ENCODE data around the gene GAB1. TPM values are rescaled to one million over a fixed set of nuclear protein-coding genes. Genes with fewer than 3 reads are reported as not detected.

Gene GAB1
- total and polyA plus RNA-seq, 2 of the 8 experiments (the other 6 are each of a cell fraction or from before 2014, with no cell fraction given), result 6.8 to 21.3 TPM

DNA sequence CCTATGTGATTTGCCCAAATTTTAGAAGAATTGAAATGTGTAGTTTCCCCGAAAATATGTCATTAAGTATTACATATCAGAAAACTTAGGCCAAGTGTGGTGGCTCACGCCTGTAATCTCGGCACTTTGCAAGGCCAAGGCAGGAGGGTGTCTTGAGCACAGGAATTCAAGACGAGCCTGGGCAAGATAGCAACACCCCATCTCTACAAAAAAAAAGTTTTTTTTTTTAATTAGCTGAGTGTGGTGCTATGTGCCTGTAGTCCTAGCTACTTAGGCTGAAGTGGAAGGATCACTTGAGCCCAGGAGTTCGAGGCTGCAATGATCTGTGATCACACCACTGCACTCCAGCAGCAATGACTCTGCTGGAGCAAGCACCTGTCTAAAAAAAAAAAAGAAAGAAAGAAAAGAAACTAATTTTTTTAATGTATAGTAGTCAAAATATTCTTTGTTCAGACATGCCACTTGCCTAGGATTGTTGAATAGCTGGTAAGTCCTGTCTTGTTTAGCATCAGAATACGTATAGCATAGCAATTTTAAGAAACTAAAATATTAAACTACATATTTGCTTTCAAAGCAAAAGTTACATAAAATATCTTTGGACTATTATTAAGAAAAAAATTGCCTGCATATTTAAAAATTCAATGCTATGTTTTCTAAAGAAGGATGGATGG is 40.1 kb upstream of the GAB1 start:
- no peak overlapping the region for H3K4me3 ChIP-seq (ENCODE audit: extremely low read depth in 1 of 4, insufficient read depth in 2 of 4, low read depth in 3 of 4, low read length in 4 of 4)
- no peaks in the 10 kb centered on the region for H4K20me1 ChIP-seq (replicated peaks in 1 of 2; ENCODE audit: control insufficient read depth in 1 of 2, insufficient read depth in 2 of 2, low read length in 2 of 2)
- no peak overlapping the region for H2BK5ac ChIP-seq (ENCODE audit: low read depth, low read length)
- no peak overlapping the region for H3K23ac ChIP-seq (ENCODE audit: insufficient read length)
- H3K27ac ChIP-seq (ENCODE audit: low read depth, low read length), result no peak overlapping the region
- H2BK20ac ChIP-seq (ENCODE audit: low read length), result no peak overlapping the region
- H3K36me3 ChIP-seq (ENCODE audit: control insufficient read depth in 2 of 4, insufficient read depth in 4 of 4, low read length in 3 of 4), result no peaks in the 10 kb centered on the region
- H2AFZ ChIP-seq (ENCODE audit: low read length), result no peak overlapping the region
- no peaks in the 10 kb centered on the region for H3K4me1 ChIP-seq (replicated peaks in 1 of 4; ENCODE audit: control insufficient read depth in 3 of 4, insufficient read depth in 4 of 4, low read length in 3 of 4)
- no peaks in the 10 kb centered on the region for H3K27me3 ChIP-seq (replicated peaks in 1 of 4; ENCODE audit: control insufficient read depth in 3 of 4, extremely low read depth in 1 of 4, insufficient read depth in 3 of 4, low read length in 3 of 4)
- H3K9me3 ChIP-seq (ENCODE audit: insufficient read depth in 2 of 2, low read depth in 1 of 2, low read length in 1 of 2), result no peaks in the 10 kb centered on the region
- no peak overlapping the region for H2BK15ac ChIP-seq (ENCODE audit: low read length)
- no peak overlapping the region for H2AK5ac ChIP-seq (ENCODE audit: low read depth, low read length)
- no peak overlapping the region for H3K4me2 ChIP-seq (ENCODE audit: insufficient read depth in 1 of 2, low read depth in 2 of 2, low read length in 2 of 2)
- no peak overlapping the region for H4K8ac ChIP-seq (ENCODE audit: extremely low read depth, insufficient read depth, low read length)
- H3K18ac ChIP-seq (ENCODE audit: extremely low read depth, low read length), result no peak overlapping the region
- H3K79me2 ChIP-seq (ENCODE audit: control insufficient read depth in 1 of 2, insufficient read depth in 2 of 2, low read length in 2 of 2), result no peaks in the 10 kb centered on the region
- H4K91ac ChIP-seq (replicated peaks; ENCODE audit: insufficient read length, low read length), result no peak overlapping the region
- H2BK120ac ChIP-seq (replicated peaks; ENCODE audit: low read depth, low read length), result no peak overlapping the region
- no peak overlapping the region for H3K9ac ChIP-seq (replicated peaks in 1 of 4; ENCODE audit: extremely low read depth in 1 of 4, low read depth in 3 of 4, low read length in 3 of 4)
- DNase-seq (ENCODE audit: low read depth in 1 of 2, low spot score in 2 of 2) (no peak), FAIRE-seq (no peak)
- H3K23me2 ChIP-seq (ENCODE audit: low read depth, low read length), result no peaks in the 10 kb centered on the region
- no peak overlapping the region for H3K56ac ChIP-seq (replicated peaks; ENCODE audit: insufficient read length, low read depth, low read length)
- WGBS, 2 experiments (ENCODE audit: extremely low coverage in 1 of 2, insufficient coverage in 1 of 2, insufficient read length in 1 of 2, insufficient replicate concordance in 2 of 2, low coverage in 1 of 2, low lambda C conversion rate in 2 of 2, missing lambda C conversion rate in 1 of 2), result 68% methylated on average over 6 of the region's 6 CpGs; no CpG with 5 or more reads in 1 of the 2 experiments
- POLR2A ChIA-PET (ENCODE audit: partially characterized antibody), result no interaction called here
- H3K79me1 ChIP-seq (ENCODE audit: low read depth, low read length), result no peaks in the 10 kb centered on the region
- H2BK12ac ChIP-seq (ENCODE audit: low read depth, low read length), result no peak overlapping the region
- H4K5ac ChIP-seq (ENCODE audit: insufficient read length, low read depth, low read length), result no peak overlapping the region
- H3K14ac ChIP-seq (ENCODE audit: insufficient read length), result no peak overlapping the region
- CTCF ChIA-PET (ENCODE audit: partially characterized antibody), result no interaction called here
- no peak overlapping the region for H3K4ac ChIP-seq (replicated peaks; ENCODE audit: insufficient read length, low read depth, low read length)
- TF ChIP-seq BACH1 (IDR thresholded peaks at IDR 0.05; ENCODE audit: low read length) (no peak), SRF (IDR thresholded peaks at IDR 0.05; ENCODE audit: low read depth, low read length) (no peak), PHF8 (conservative IDR thresholded peaks at IDR 0.05; ENCODE audit: low read depth, low read length) (no peak), CREB1 (IDR thresholded peaks at IDR 0.05) (no peak), SP2 (IDR thresholded peaks at IDR 0.05; ENCODE audit: low read length) (no peak), KDM4A (IDR thresholded peaks at IDR 0.05; ENCODE audit: low read depth, low read length, severe bottlenecking) (no peak), ASH2L (IDR thresholded peaks at IDR 0.05; ENCODE audit: low read length) (no peak), FOSL1 (IDR thresholded peaks at IDR 0.05; ENCODE audit: insufficient read depth, low read depth, low read length) (no peak), TEAD4 (IDR thresholded peaks at IDR 0.05; ENCODE audit: low read depth, low read length) (no peak), SP4 (IDR thresholded peaks at IDR 0.05; ENCODE audit: low read length) (no peak), CBX5 (IDR thresholded peaks at IDR 0.05; ENCODE audit: low read depth, low read length) (no peak), CEBPB (IDR thresholded peaks at IDR 0.05; ENCODE audit: low read depth, low read length) (no peak), JUND (IDR thresholded peaks at IDR 0.05; ENCODE audit: low read length) (no peak), POLR2A (IDR thresholded peaks at IDR 0.05; ENCODE audit: control extremely low read depth in 1 of 2, low read depth in 2 of 2, low read length in 2 of 2) (no peak)
- TF ChIP-seq, protein P1, sequence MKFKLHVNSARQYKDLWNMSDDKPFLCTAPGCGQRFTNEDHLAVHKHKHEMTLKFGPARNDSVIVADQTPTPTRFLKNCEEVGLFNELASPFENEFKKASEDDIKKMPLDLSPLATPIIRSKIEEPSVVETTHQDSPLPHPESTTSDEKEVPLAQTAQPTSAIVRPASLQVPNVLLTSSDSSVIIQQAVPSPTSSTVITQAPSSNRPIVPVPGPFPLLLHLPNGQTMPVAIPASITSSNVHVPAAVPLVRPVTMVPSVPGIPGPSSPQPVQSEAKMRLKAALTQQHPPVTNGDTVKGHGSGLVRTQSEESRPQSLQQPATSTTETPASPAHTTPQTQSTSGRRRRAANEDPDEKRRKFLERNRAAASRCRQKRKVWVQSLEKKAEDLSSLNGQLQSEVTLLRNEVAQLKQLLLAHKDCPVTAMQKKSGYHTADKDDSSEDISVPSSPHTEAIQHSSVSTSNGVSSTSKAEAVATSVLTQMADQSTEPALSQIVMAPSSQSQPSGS (IDR thresholded peaks at IDR 0.05; ENCODE audit: low read length), result no peak
